D721Med (cell line): ENCODE data around the gene OR6A2.
A peak's percentile ranks its signal among the peaks of the same experiment; 100 is the strongest.

Experiments used
- DNase-seq: peaks from one replicate; pipeline ENCODE4 v3.0.0; 2011; ENCODE audit warnings: low spot score; ENCODE audit not compliant: insufficient read length
- FAIRE-seq: peaks from 2 replicates; lab custom pipeline; 2011; peaks lifted over from hg19 to GRCh38; lab: Jason Lieb, UNC
- CTCF ChIP-seq: IDR thresholded peaks from 2 replicates; pipeline ENCODE4 v1.5.1; 2012; ENCODE audit warnings: mild to moderate bottlenecking, control low read depth; ENCODE audit not compliant: insufficient read depth; ENCODE audit errors: missing control alignments

The OR6A2 gene

GRCh38 chr11:6755953-6756347 lies 43.5 kb downstream of the OR6A2 start:
- DNase-seq (no peak), FAIRE-seq (no peak)
- no peak for TF ChIP-seq CTCF

- FAIRE-seq: no peak
- DNase-seq: no peak
- peak; percentile 81 for TF ChIP-seq CTCF
These were observed 44.1 kb downstream of the OR6A2 start for GRCh38 chr11:6755303-6755952.

- TF ChIP-seq CTCF: no peak
- FAIRE-seq (no peak), DNase-seq (no peak)
These were observed 52.3 kb downstream of the OR6A2 start for GRCh38 chr11:6747097-6747668.

GRCh38 chr11:6746626-6747025 lies 52.9 kb downstream of the OR6A2 start:
- no peak for FAIRE-seq
- DNase-seq: no peak
- no peak for TF ChIP-seq CTCF

GRCh38 chr11:6746086-6746618 lies 53.3 kb downstream of the OR6A2 start:
- FAIRE-seq (no peak), DNase-seq (no peak)
- no peak for TF ChIP-seq CTCF

- DNase-seq (no peak), FAIRE-seq (no peak)
- no peak for TF ChIP-seq CTCF
These were observed 53.9 kb downstream of the OR6A2 start for GRCh38 chr11:6745465-6746015.

- DNase-seq: no peak
- TF ChIP-seq CTCF: no peak
- FAIRE-seq: no peak
These were observed 54.5 kb downstream of the OR6A2 start for GRCh38 chr11:6745018-6745417.
